ENCODE results near the gene CEMP1.
"Not testable (repeated sequence)": the region's sequence is repeated elsewhere in the genome, so short reads cannot be mapped to it uniquely, and the experiment has no call there.

CEMP1 gene

GRCh38 chr16:2539192-2539844, 8.1 kb upstream of the CEMP1 start:
- DNase-seq (ENCODE audit: insufficient read length), result not testable (repeated sequence)
- FAIRE-seq, result peak; percentile 92

- TF ChIP-seq POLR2A (IDR thresholded peaks at IDR 0.05; ENCODE audit: low read depth, low read length) (peak; percentile 74), TAF1 (IDR thresholded peaks at IDR 0.05; ENCODE audit: borderline replicate concordance, low read depth, low read length) (no peak; the same call in 1 of the 2 replicates), POLR2AphosphoS5 (IDR thresholded peaks at IDR 0.05; ENCODE audit: low read depth, low read length) (0 out of 2 replicates have a peak, but pooled peaks have one; percentile 24)
- DNase-seq (ENCODE audit: insufficient read length) (peak; percentile 91), FAIRE-seq (peak; percentile 77)
Observed at GRCh38 chr16:2537451-2538379, 6.5 kb upstream of the CEMP1 start, which contains the start of gene PDPK1. Gene PDPK1, plus strand, starts transcription at chr16:2538021. Its CDS starts 92 bp downstream, at chr16:2538113.

- DNase-seq (ENCODE audit: insufficient read length) (no peak), FAIRE-seq (no peak)
- TF ChIP-seq POLR2AphosphoS5 (IDR thresholded peaks at IDR 0.05; ENCODE audit: low read depth, low read length) (no peak), TAF1 (IDR thresholded peaks at IDR 0.05; ENCODE audit: borderline replicate concordance, low read depth, low read length) (no peak), POLR2A (IDR thresholded peaks at IDR 0.05; ENCODE audit: low read depth, low read length) (no peak)
Observed at GRCh38 chr16:2535625-2536013, 4.4 kb upstream of the CEMP1 start.

- not testable (repeated sequence) for FAIRE-seq; DNase-seq (ENCODE audit: insufficient read length)
Observed at GRCh38 chr16:2534335-2534734, 3.1 kb upstream of the CEMP1 start.

GRCh38 chr16:2533912-2534311, 2.7 kb upstream of the CEMP1 start:
- FAIRE-seq, result no peak
- no peak for DNase-seq (ENCODE audit: insufficient read length)
- TF ChIP-seq POLR2AphosphoS5 (IDR thresholded peaks at IDR 0.05; ENCODE audit: low read depth, low read length) (no peak), POLR2A (IDR thresholded peaks at IDR 0.05; ENCODE audit: low read depth, low read length) (no peak), TAF1 (IDR thresholded peaks at IDR 0.05; ENCODE audit: borderline replicate concordance, low read depth, low read length) (no peak)

GRCh38 chr16:2533142-2533755, 2.0 kb upstream of the CEMP1 start:
- FAIRE-seq; DNase-seq (ENCODE audit: insufficient read length): not testable (repeated sequence)

GRCh38 chr16:2532494-2533141, 1.4 kb upstream of the CEMP1 start:
- TF ChIP-seq POLR2AphosphoS5 (IDR thresholded peaks at IDR 0.05; ENCODE audit: low read depth, low read length) (peak; percentile 2; the same call in 1 of the 2 replicates), TAF1 (IDR thresholded peaks at IDR 0.05; ENCODE audit: borderline replicate concordance, low read depth, low read length) (no peak)
- peak; percentile 96 for FAIRE-seq
- peak; percentile 56 for DNase-seq (ENCODE audit: insufficient read length)

- FAIRE-seq (peak; percentile 100), DNase-seq (ENCODE audit: insufficient read length) (peak; percentile 99)
- peak; percentile 86 for TF ChIP-seq POLR2A (IDR thresholded peaks at IDR 0.05; ENCODE audit: low read depth, low read length)
- peak; percentile 73; the same call in 1 of the 2 replicates for TF ChIP-seq POLR2AphosphoS5 (IDR thresholded peaks at IDR 0.05; ENCODE audit: low read depth, low read length)
- TF ChIP-seq TAF1 (IDR thresholded peaks at IDR 0.05; ENCODE audit: borderline replicate concordance, low read depth, low read length), result peak; percentile 32; the same call in 1 of the 2 replicates
Observed at GRCh38 chr16:2531696-2532493, 687 bp upstream of the CEMP1 start.

GRCh38 chr16:2530629-2531318, 434 bp downstream of the CEMP1 start:
- FAIRE-seq (no peak), DNase-seq (ENCODE audit: insufficient read length) (no peak)
- TF ChIP-seq POLR2AphosphoS5 (IDR thresholded peaks at IDR 0.05; ENCODE audit: low read depth, low read length), result no peak
- TF ChIP-seq POLR2A (IDR thresholded peaks at IDR 0.05; ENCODE audit: low read depth, low read length), result no peak
- no peak for TF ChIP-seq TAF1 (IDR thresholded peaks at IDR 0.05; ENCODE audit: borderline replicate concordance, low read depth, low read length)

GRCh38 chr16:2529961-2530628, 1.1 kb downstream of the CEMP1 start:
- DNase-seq (ENCODE audit: insufficient read length) (no peak), FAIRE-seq (no peak)
- 0 out of 2 replicates have a peak, but pooled peaks have one; percentile 6 for TF ChIP-seq POLR2A (IDR thresholded peaks at IDR 0.05; ENCODE audit: low read depth, low read length)
- no peak for TF ChIP-seq POLR2AphosphoS5 (IDR thresholded peaks at IDR 0.05; ENCODE audit: low read depth, low read length)
- no peak for TF ChIP-seq TAF1 (IDR thresholded peaks at IDR 0.05; ENCODE audit: borderline replicate concordance, low read depth, low read length)
